KMS-11 (cell line): ENCODE data around the gene SUCO.

ENCODE experiments used
- H2AFZ ChIP-seq: fragments of 200-600 bp; sonication (generic); 2 replicates; pipeline ENCODE4 v1.6.1; 2016; ENCODE audit warnings: antibody characterized with exemption, mixed run types, low read depth
- H3K27ac ChIP-seq: fragments of 200-600 bp; sonication (generic); 2 replicates; pipeline ENCODE4 v1.6.1; 2016; ENCODE audit warnings: mild to moderate bottlenecking, mixed run types
- H3K27me3 ChIP-seq: fragments of 200-600 bp; sonication (generic); 2 replicates; pipeline ENCODE4 v1.6.1; 2017; ENCODE audit warnings: mild to moderate bottlenecking, low read depth, mixed run types, moderate library complexity; ENCODE audit not compliant: insufficient read depth
- H3K36me3 ChIP-seq: fragments of 200-600 bp; sonication (generic); 2 replicates; pipeline ENCODE4 v1.6.1; 2017; ENCODE audit warnings: mild to moderate bottlenecking, mixed run types; ENCODE audit not compliant: insufficient read depth
- H3K4me1 ChIP-seq: fragments of 200-600 bp; sonication (generic); 2 replicates; pipeline ENCODE4 v1.6.1; 2016; ENCODE audit warnings: mild to moderate bottlenecking, low read depth, mixed run types; ENCODE audit not compliant: poor library complexity, severe bottlenecking
- H3K4me2 ChIP-seq: fragments of 200-600 bp; sonication (generic); 2 replicates; pipeline ENCODE4 v1.7.0; 2016; ENCODE audit warnings: mild to moderate bottlenecking, mixed run types
- H3K4me3 ChIP-seq: fragments of 200-600 bp; sonication (generic); IDR thresholded peaks from 2 replicates; pipeline ENCODE4 v1.6.1; 2017; ENCODE audit warnings: low read depth, low read length, mixed read lengths; ENCODE audit not compliant: insufficient read depth
- H3K79me2 ChIP-seq: fragments of 200-600 bp; sonication (generic); 2 replicates; pipeline ENCODE4 v1.6.1; 2016; ENCODE audit warnings: low read depth, mixed run types; ENCODE audit not compliant: insufficient read depth
- H3K9ac ChIP-seq: fragments of 200-600 bp; sonication (generic); 2 replicates; pipeline ENCODE4 v1.6.1; 2016; ENCODE audit warnings: mild to moderate bottlenecking, mixed run types
- H4K20me1 ChIP-seq: fragments of 200-600 bp; sonication (generic); 2 replicates; pipeline ENCODE4 v1.6.1; 2016; ENCODE audit warnings: mild to moderate bottlenecking, mixed run types; ENCODE audit not compliant: insufficient read depth
- TF ChIP-seq, protein P1 (sequence below): fragments of 200-600 bp; sonication (generic); conservative IDR thresholded peaks from 2 replicates; pipeline ENCODE4 v1.6.1; 2017; ENCODE audit warnings: low read depth, mild to moderate bottlenecking, antibody characterized with exemption, low read length, moderate library complexity, mixed read lengths

Gene SUCO

GRCh38 chr1:172561252-172561651 is 28.3 kb downstream of the SUCO start:
- H3K27me3 ChIP-seq: no peaks in the 10 kb centered on the region
- H4K20me1 ChIP-seq: no peaks in the 10 kb centered on the region
- H3K36me3 ChIP-seq: 0 out of 2 replicates have a peak, but pooled peaks cover 3% of the 10 kb centered on the region
- no peaks in the 10 kb centered on the region for H3K79me2 ChIP-seq
- H3K4me2 ChIP-seq: no peak overlapping the region
- no peak overlapping the region for H2AFZ ChIP-seq
- no peak overlapping the region for H3K27ac ChIP-seq
- no peak overlapping the region for H3K4me3 ChIP-seq
- H3K4me1 ChIP-seq: peaks cover 25% of the 10 kb centered on the region
- TF ChIP-seq, protein P1, sequence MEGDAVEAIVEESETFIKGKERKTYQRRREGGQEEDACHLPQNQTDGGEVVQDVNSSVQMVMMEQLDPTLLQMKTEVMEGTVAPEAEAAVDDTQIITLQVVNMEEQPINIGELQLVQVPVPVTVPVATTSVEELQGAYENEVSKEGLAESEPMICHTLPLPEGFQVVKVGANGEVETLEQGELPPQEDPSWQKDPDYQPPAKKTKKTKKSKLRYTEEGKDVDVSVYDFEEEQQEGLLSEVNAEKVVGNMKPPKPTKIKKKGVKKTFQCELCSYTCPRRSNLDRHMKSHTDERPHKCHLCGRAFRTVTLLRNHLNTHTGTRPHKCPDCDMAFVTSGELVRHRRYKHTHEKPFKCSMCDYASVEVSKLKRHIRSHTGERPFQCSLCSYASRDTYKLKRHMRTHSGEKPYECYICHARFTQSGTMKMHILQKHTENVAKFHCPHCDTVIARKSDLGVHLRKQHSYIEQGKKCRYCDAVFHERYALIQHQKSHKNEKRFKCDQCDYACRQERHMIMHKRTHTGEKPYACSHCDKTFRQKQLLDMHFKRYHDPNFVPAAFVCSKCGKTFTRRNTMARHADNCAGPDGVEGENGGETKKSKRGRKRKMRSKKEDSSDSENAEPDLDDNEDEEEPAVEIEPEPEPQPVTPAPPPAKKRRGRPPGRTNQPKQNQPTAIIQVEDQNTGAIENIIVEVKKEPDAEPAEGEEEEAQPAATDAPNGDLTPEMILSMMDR: no peak
- H3K9ac ChIP-seq: no peak overlapping the region

GRCh38 chr1:172566196-172566997 is 33.4 kb downstream of the SUCO start:
- no peaks in the 10 kb centered on the region for H4K20me1 ChIP-seq
- H3K36me3 ChIP-seq: no peaks in the 10 kb centered on the region
- no peak overlapping the region for H3K4me3 ChIP-seq
- peaks cover 16% of the 10 kb centered on the region for H3K4me1 ChIP-seq
- no peaks in the 10 kb centered on the region for H3K79me2 ChIP-seq
- TF ChIP-seq, protein P1: no peak
- H3K4me2 ChIP-seq: no peak overlapping the region
- H3K27ac ChIP-seq: no peak overlapping the region
- H3K9ac ChIP-seq: no peak overlapping the region
- H3K27me3 ChIP-seq: no peaks in the 10 kb centered on the region
- H2AFZ ChIP-seq: no peak overlapping the region

DNA sequence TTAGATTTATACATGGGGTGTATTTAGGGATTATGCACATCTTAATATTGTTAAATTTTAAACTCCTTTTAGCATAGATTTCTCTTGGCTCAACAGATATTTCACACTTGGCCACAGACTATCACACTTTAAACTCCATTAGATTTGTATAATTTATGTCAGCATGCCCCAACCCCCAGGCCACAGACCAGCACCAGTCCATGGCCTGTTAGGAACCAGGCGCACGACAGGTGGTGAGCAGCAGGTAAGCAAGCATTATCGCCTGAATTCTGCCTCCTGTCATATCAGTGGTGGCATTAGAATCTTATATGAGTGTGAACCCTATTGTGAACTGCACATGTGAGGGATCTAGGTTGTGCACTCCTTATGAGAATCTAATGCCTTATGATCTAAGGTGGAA is 34.8 kb downstream of the SUCO start:
- H3K4me2 ChIP-seq: no peak overlapping the region
- H4K20me1 ChIP-seq: no peaks in the 10 kb centered on the region
- no peak overlapping the region for H3K4me3 ChIP-seq
- H3K27me3 ChIP-seq: no peaks in the 10 kb centered on the region
- H3K36me3 ChIP-seq: no peaks in the 10 kb centered on the region
- no peak overlapping the region for H3K27ac ChIP-seq
- H3K4me1 ChIP-seq: peaks cover 16% of the 10 kb centered on the region
- TF ChIP-seq, protein P1: no peak
- H3K79me2 ChIP-seq: no peaks in the 10 kb centered on the region
- no peak overlapping the region for H2AFZ ChIP-seq
- no peak overlapping the region for H3K9ac ChIP-seq

DNA sequence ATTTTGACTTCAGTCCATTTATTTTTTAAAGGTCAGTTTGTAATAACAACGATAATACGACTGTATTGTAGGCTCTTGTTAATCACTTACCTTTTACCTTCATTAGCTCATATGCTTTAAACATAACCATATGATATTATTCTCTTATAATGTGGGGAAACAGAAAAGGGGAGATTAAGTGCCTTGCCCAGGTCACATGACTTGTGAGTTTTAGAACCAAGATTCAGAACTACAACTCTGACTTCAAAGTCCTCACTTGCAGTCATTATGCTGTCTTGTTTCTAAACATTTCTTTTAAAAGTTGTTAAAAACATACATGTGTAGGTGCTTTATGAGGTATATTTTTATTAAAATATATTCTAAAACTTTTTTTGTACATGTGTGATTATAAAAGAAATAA is 41.1 kb downstream of the SUCO start:
- Histone ChIP-seq H3K4me1 (no peaks in the 10 kb centered on the region), H3K36me3 (no peaks in the 10 kb centered on the region; the same call in 1 of the 2 replicates), H3K27me3 (no peaks in the 10 kb centered on the region), H3K4me2 (no peak overlapping the region), H4K20me1 (no peaks in the 10 kb centered on the region), H3K4me3 (no peak overlapping the region), H2AFZ (no peak overlapping the region), H3K27ac (no peak overlapping the region), H3K79me2 (no peaks in the 10 kb centered on the region), H3K9ac (no peak overlapping the region)
- TF ChIP-seq, protein P1: no peak
